Measurements from ENCODE around the gene DNAJB8. TPM values are rescaled to one million over a fixed set of nuclear protein-coding genes. Genes with fewer than 3 reads are reported as not detected.

The DNAJB8 gene
- total and polyA plus RNA-seq, 3 experiments from 2014 or later: not detected

- H3K4me1 ChIP-seq (ENCODE audit: insufficient read depth, low read length): no peaks in the 10 kb centered on the region
- Mint-ChIP-seq H3K27me3 (peaks cover 21 to 65% of the 10 kb centered on the region in 2 donors), H3K9me3 (no peaks in the 10 kb centered on the region), H3K4me1 (no peaks in the 10 kb centered on the region), H3K27ac (no peak overlapping the region), H3K4me3 (no peak overlapping the region), H3K36me3 (no peaks in the 10 kb centered on the region)
- H3K27ac ChIP-seq (ENCODE audit: low read depth, low read length): no peak overlapping the region
- H3K27me3 ChIP-seq (ENCODE audit: insufficient read depth, low read length, poor library complexity, severe bottlenecking): peaks cover 5% of the 10 kb centered on the region
- POLR2A ChIA-PET: no interaction called here
- H3K36me3 ChIP-seq (ENCODE audit: insufficient read depth, low read length): no peaks in the 10 kb centered on the region
- DNase-seq: no peak
- CTCF ChIA-PET: no interaction called here
- H3K9me3 ChIP-seq (ENCODE audit: low read length): no peaks in the 10 kb centered on the region
- H3K4me3 ChIP-seq (ENCODE audit: low read length): no peak overlapping the region
These were observed 37.3 kb upstream of the DNAJB8 start for GRCh38 chr3:128503751-128504532.

- Histone ChIP-seq H3K27ac (ENCODE audit: low read depth, low read length) (no peak overlapping the region), H3K36me3 (ENCODE audit: insufficient read depth, low read length) (no peaks in the 10 kb centered on the region), H3K4me1 (ENCODE audit: insufficient read depth, low read length) (no peaks in the 10 kb centered on the region), H3K9me3 (ENCODE audit: low read length) (no peaks in the 10 kb centered on the region), H3K27me3 (ENCODE audit: insufficient read depth, low read length, poor library complexity, severe bottlenecking) (peaks cover 12% of the 10 kb centered on the region), H3K4me3 (ENCODE audit: low read length) (no peak overlapping the region)
- H3K27me3 Mint-ChIP-seq: peaks cover 28 to 68% of the 10 kb centered on the region in 2 donors
- POLR2A ChIA-PET: no interaction called here
- H3K36me3 Mint-ChIP-seq: no peaks in the 10 kb centered on the region
- peaks cover under 1 to 3% (median 3%) of the 10 kb centered on the region in 3 donors for H3K4me1 Mint-ChIP-seq
- CTCF ChIA-PET: no interaction called here
- no peak overlapping the region for H3K4me3 Mint-ChIP-seq
- H3K9me3 Mint-ChIP-seq: no peaks in the 10 kb centered on the region
- H3K27ac Mint-ChIP-seq: no peak overlapping the region
- DNase-seq: no peak
These were observed 36.5 kb upstream of the DNAJB8 start for GRCh38 chr3:128503164-128503651.

DNA sequence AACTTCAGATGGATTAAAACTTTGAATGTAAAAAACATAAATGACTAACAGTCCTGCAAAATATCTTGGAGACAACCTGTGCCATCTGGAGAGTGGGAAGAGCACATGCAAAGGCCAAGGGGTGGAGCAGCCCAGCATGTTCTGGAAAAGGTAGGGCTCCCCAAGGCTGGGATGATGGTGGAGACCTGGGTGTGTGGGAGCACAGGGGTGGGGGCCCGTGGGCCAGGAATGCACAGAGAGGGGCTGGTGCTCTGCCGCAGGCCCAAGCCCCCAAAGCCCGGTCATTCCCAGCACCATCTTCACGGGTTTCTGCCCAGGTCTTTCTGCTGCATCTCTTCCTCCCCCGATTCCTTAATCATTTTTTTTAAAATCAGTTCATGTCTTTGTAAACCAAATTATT lies 36.0 kb upstream of the DNAJB8 start:
- Mint-ChIP-seq H3K9me3 (no peaks in the 10 kb centered on the region), H3K27me3 (peaks cover 29 to 67% of the 10 kb centered on the region in 2 donors), H3K27ac (no peak overlapping the region), H3K4me3 (no peak overlapping the region), H3K4me1 (peaks cover 3% of the 10 kb centered on the region in 3 donors), H3K36me3 (no peaks in the 10 kb centered on the region)
- POLR2A ChIA-PET: no interaction called here
- Histone ChIP-seq H3K27me3 (ENCODE audit: insufficient read depth, low read length, poor library complexity, severe bottlenecking) (peaks cover 15% of the 10 kb centered on the region), H3K4me3 (ENCODE audit: low read length) (no peak overlapping the region), H3K9me3 (ENCODE audit: low read length) (no peaks in the 10 kb centered on the region), H3K36me3 (ENCODE audit: insufficient read depth, low read length) (no peaks in the 10 kb centered on the region), H3K4me1 (ENCODE audit: insufficient read depth, low read length) (no peaks in the 10 kb centered on the region), H3K27ac (ENCODE audit: low read depth, low read length) (no peak overlapping the region)
- CTCF ChIA-PET: no interaction called here
- DNase-seq: no peak

- no peak overlapping the region for H3K4me3 ChIP-seq (ENCODE audit: low read length)
- POLR2A ChIA-PET: no interaction called here
- no peaks in the 10 kb centered on the region for H3K9me3 ChIP-seq (ENCODE audit: low read length)
- Mint-ChIP-seq H3K27ac (no peak overlapping the region), H3K27me3 (peaks cover 33 to 76% of the 10 kb centered on the region in 2 donors), H3K36me3 (no peaks in the 10 kb centered on the region), H3K4me3 (no peak overlapping the region), H3K4me1 (peaks cover 3 to 9% (median 3%) of the 10 kb centered on the region in 3 donors), H3K9me3 (no peaks in the 10 kb centered on the region)
- H3K27me3 ChIP-seq (ENCODE audit: insufficient read depth, low read length, poor library complexity, severe bottlenecking): peaks cover 19% of the 10 kb centered on the region
- DNase-seq: no peak
- CTCF ChIA-PET: no interaction called here
- no peak overlapping the region for H3K27ac ChIP-seq (ENCODE audit: low read depth, low read length)
- no peaks in the 10 kb centered on the region for H3K36me3 ChIP-seq (ENCODE audit: insufficient read depth, low read length)
- H3K4me1 ChIP-seq (ENCODE audit: insufficient read depth, low read length): no peaks in the 10 kb centered on the region
These were observed 34.7 kb upstream of the DNAJB8 start for GRCh38 chr3:128501431-128501830.

GRCh38 chr3:128500556-128500955 lies 33.9 kb upstream of the DNAJB8 start:
- CTCF ChIA-PET: interaction anchor here (0.7 kb wide), 1 partner anchor 24 kb away, joined by 3 read pairs; no protein-coding TSS in a partner anchor
- H3K27me3 Mint-ChIP-seq: peaks cover 38 to 81% of the 10 kb centered on the region in 2 donors
- no peak overlapping the region for H3K4me3 Mint-ChIP-seq

GRCh38 chr3:128499724-128500275 lies 33.1 kb upstream of the DNAJB8 start:
- no peaks in the 10 kb centered on the region for H3K36me3 Mint-ChIP-seq
- peak overlapping the region in 2 of 7 donors; percentile 6 to 57 for H3K4me3 Mint-ChIP-seq
- no peaks in the 10 kb centered on the region for H3K9me3 ChIP-seq (ENCODE audit: low read length)
- H3K27ac ChIP-seq (ENCODE audit: low read depth, low read length): no peak overlapping the region
- peaks cover 44 to 82% of the 10 kb centered on the region in 2 donors for H3K27me3 Mint-ChIP-seq
- POLR2A ChIA-PET: no interaction called here
- H3K4me1 ChIP-seq (ENCODE audit: insufficient read depth, low read length): no peaks in the 10 kb centered on the region
- DNase-seq: no peak
- no peaks in the 10 kb centered on the region for H3K36me3 ChIP-seq (ENCODE audit: insufficient read depth, low read length)
- CTCF ChIA-PET: interaction anchor here (1.3 to 1.6 kb wide), 2 partner anchors 73 to 75 kb away, joined by 4 to 11 read pairs; no protein-coding TSS in a partner anchor
- no peaks in the 10 kb centered on the region for H3K9me3 Mint-ChIP-seq
- H3K27ac Mint-ChIP-seq: no peak overlapping the region
- H3K4me1 Mint-ChIP-seq: peaks cover 6 to 14% (median 8%) of the 10 kb centered on the region in 3 donors
- no peak overlapping the region for H3K4me3 ChIP-seq (ENCODE audit: low read length)
- H3K27me3 ChIP-seq (ENCODE audit: insufficient read depth, low read length, poor library complexity, severe bottlenecking): peaks cover 21% of the 10 kb centered on the region

More at GRCh38 chr3:128500556-128500955, 33.9 kb upstream of the DNAJB8 start:
- no peaks in the 10 kb centered on the region for H3K9me3 Mint-ChIP-seq
- Histone ChIP-seq H3K27ac (ENCODE audit: low read depth, low read length) (no peak overlapping the region), H3K4me3 (ENCODE audit: low read length) (no peak overlapping the region), H3K4me1 (ENCODE audit: insufficient read depth, low read length) (no peaks in the 10 kb centered on the region), H3K36me3 (ENCODE audit: insufficient read depth, low read length) (no peaks in the 10 kb centered on the region), H3K9me3 (ENCODE audit: low read length) (no peaks in the 10 kb centered on the region), H3K27me3 (ENCODE audit: insufficient read depth, low read length, poor library complexity, severe bottlenecking) (peaks cover 19% of the 10 kb centered on the region)
- H3K4me1 Mint-ChIP-seq: peaks cover 6 to 14% (median 8%) of the 10 kb centered on the region in 3 donors
- POLR2A ChIA-PET: no interaction called here
- no peak for DNase-seq
- H3K27ac Mint-ChIP-seq: no peak overlapping the region
- no peaks in the 10 kb centered on the region for H3K36me3 Mint-ChIP-seq

DNA sequence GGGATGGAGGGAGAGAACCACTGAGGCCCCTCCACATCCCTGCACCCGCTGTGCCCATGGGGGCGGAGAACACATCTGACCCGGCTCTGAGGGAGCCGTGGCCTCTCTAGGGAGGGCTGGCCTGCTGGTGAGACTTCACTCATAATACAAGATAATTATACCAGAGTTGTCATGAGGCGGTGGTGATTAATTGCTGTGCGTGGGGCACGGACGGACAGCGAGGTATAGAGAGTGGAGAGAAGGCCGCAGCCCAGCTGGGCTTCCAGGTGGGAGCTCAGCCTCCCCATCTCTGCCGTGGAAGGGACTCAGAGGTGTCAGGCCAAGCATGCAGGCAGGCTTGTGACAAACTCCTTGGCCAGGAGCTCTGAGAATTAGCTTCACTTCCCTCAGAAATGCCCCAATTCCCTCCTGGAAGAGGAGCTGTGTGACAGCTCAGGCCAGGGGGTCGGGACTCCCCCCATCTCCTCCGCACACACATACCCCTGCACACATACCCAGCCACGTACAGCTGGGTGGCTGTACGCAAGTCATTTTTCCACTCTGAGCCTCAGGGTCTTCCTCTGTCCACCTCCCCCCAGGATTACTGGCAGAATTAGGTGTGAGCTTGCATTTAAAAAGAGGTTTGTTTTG lies 32.3 kb upstream of the DNAJB8 start:
- Histone ChIP-seq H3K27ac (ENCODE audit: low read depth, low read length) (no peak overlapping the region), H3K36me3 (ENCODE audit: insufficient read depth, low read length) (no peaks in the 10 kb centered on the region), H3K9me3 (ENCODE audit: low read length) (no peaks in the 10 kb centered on the region), H3K27me3 (ENCODE audit: insufficient read depth, low read length, poor library complexity, severe bottlenecking) (peaks cover 28% of the 10 kb centered on the region), H3K4me3 (ENCODE audit: low read length) (no peak overlapping the region), H3K4me1 (ENCODE audit: insufficient read depth, low read length) (no peaks in the 10 kb centered on the region)
- DNase-seq: no peak
- CTCF ChIA-PET: interaction anchor here (1.2 to 1.9 kb wide), 4 partner anchors 72 to 404 kb away, joined by 4 to 11 read pairs (median 4); no protein-coding TSS in a partner anchor
- Mint-ChIP-seq H3K4me3 (peak overlapping the region in 5 of 7 donors; percentile 30 to 71 (median 63)), H3K4me1 (peaks cover 6 to 18% (median 8%) of the 10 kb centered on the region in 3 donors), H3K27me3 (peaks cover 50 to 89% of the 10 kb centered on the region in 2 donors), H3K27ac (no peak overlapping the region), H3K9me3 (no peaks in the 10 kb centered on the region), H3K36me3 (no peaks in the 10 kb centered on the region)
- POLR2A ChIA-PET: no interaction called here

Measured in CD8-positive, alpha-beta memory T cell (primary cell).